Activated T-helper 2 cell treated with anti-CD3 and anti-CD28 coated beads, Interferon-gamma antibody, Interleukin-2, Interleukin-4, amounts not matched to agents 10 μg/mL and 5 μg/mL and 100 μg/mL, durations not matched to agents 14 hours and 24 hours and 36 hours (primary cell): ENCODE results near the gene MREG. TPM values are rescaled to one million over a fixed set of nuclear protein-coding genes. Genes with fewer than 3 reads are reported as not detected.

Experiments
- DNase-seq: peaks from one replicate; pipeline ENCODE4 v3.0.0; 2021; ENCODE audit warnings: low spot score
- H3K27ac Mint-ChIP-seq: one replicate; pipeline ENCODE4 v1.8.0; 2021; ENCODE audit warnings: mixed read lengths
- H3K27me3 Mint-ChIP-seq: one replicate; pipeline ENCODE4 v1.8.0; 2021; ENCODE audit warnings: low read depth, mixed read lengths
- H3K36me3 Mint-ChIP-seq: one replicate; pipeline ENCODE4 v1.8.0; 2021; ENCODE audit warnings: low read depth, mixed read lengths
- H3K4me1 Mint-ChIP-seq: one replicate; pipeline ENCODE4 v1.8.0; 2021; ENCODE audit warnings: low read depth, mixed read lengths
- H3K4me3 Mint-ChIP-seq: one replicate; pipeline ENCODE4 v1.8.0; 2021; ENCODE audit warnings: low read depth, mild to moderate bottlenecking, moderate library complexity, mixed read lengths
- H3K9me3 Mint-ChIP-seq: one replicate; pipeline ENCODE4 v1.8.0; 2021; ENCODE audit warnings: mixed read lengths
- intact Hi-C: fragments of 100-400 bp; cut with micrococcal nuclease; formaldehyde crosslinking; loops from one replicate; pipeline ENCODE4 v1.15.1; 2023
- total RNA-seq: library from RNA; stranded (reverse); gene quantifications from 2 replicates; pipeline ENCODE4 v1.2.3, GENCODE V29; 2022

The MREG gene
- total RNA-seq, 1 donor from 2014 or later: 15.3 TPM

DNA sequence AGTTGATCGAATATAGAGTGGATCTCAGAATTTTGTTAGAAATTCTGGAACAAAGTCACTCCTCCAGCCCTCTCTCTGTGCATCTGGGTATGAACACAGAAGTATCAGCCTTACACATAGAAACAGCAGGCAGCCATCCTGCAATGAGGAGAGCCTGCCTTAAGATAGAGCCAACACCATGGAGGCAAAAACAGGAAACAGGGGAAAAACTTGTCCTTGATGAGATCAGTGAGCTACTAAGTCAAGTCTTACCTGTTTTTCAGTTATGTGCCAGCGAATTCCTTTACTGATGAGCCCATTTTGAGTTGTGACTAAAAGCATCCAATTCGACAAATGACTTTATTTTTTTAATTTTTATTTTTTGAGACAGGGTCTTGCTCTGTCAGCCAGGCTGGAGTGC lies 26.6 kb upstream of the MREG start:
- Mint-ChIP-seq H3K4me1 (no peaks in the 10 kb centered on the region), H3K27me3 (no peaks in the 10 kb centered on the region), H3K4me3 (no peak overlapping the region), H3K36me3 (peaks cover 21% of the 10 kb centered on the region), H3K27ac (no peak overlapping the region), H3K9me3 (no peaks in the 10 kb centered on the region)
- intact Hi-C loops: loop anchor here (10.0 kb wide), 1 partner anchor 45 kb away; the partner anchor contains the start of genes PECR and TMEM169
- no peak for DNase-seq

DNA sequence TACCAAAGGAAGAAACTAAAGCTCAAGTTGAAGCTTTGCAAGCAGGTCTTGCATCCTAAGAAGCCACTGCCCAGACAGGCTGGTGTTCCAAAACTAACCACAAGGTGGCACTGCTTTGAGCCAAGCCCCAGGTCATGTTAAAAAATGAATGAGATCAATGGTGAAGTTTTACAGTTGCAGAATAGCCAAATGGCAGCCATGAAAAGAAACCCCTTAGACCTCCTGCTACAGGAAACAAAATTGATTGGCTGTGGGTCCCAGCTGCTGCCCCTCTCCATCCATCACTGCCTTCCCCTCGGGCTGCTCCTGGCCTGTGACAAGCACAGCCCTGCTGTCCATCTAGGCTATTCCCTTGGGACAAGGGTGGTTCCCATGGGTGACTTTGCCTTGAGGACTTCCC lies 20.7 kb upstream of the MREG start:
- peak; percentile 69 for DNase-seq
- no peaks in the 10 kb centered on the region for H3K9me3 Mint-ChIP-seq
- H3K4me1 Mint-ChIP-seq: peaks cover 36% of the 10 kb centered on the region
- intact Hi-C loops: loop anchor here (1.0 to 10.0 kb wide), 6 partner anchors 25 to 633 kb away; partner anchors contain the start of genes PECR, SMARCAL1 and TMEM169
- no peaks in the 10 kb centered on the region for H3K27me3 Mint-ChIP-seq
- H3K36me3 Mint-ChIP-seq: peaks cover 18% of the 10 kb centered on the region
- no peak overlapping the region for H3K27ac Mint-ChIP-seq
- H3K4me3 Mint-ChIP-seq: no peak overlapping the region

DNA sequence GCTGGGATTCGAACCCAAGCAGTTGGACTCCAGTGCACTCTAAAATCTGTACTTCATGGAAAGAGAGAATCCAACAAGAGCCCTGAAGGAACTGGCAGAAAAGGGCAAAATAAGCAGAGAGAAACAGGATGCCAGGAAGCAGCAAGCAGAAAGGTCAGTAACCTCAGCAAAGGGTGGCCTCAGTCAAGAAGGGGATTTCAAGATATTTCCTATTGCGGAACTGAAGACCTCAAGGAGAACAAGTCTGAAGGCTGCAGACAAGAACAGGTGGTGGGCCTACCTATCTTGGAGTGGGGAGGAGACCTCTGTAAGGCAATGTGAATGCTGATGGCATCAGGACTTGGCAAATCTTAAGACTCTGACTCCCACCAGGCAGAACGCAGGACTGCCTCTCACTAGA lies 20.1 kb upstream of the MREG start:
- Mint-ChIP-seq H3K27ac (no peak overlapping the region), H3K4me1 (peaks cover 36% of the 10 kb centered on the region), H3K27me3 (no peaks in the 10 kb centered on the region), H3K36me3 (peaks cover 18% of the 10 kb centered on the region), H3K4me3 (no peak overlapping the region), H3K9me3 (no peaks in the 10 kb centered on the region)
- intact Hi-C loops: loop anchor here (5.0 to 10.0 kb wide), 4 partner anchors 51 to 634 kb away; partner anchors contain the start of genes PECR, SMARCAL1 and TMEM169
- DNase-seq: no peak

DNA sequence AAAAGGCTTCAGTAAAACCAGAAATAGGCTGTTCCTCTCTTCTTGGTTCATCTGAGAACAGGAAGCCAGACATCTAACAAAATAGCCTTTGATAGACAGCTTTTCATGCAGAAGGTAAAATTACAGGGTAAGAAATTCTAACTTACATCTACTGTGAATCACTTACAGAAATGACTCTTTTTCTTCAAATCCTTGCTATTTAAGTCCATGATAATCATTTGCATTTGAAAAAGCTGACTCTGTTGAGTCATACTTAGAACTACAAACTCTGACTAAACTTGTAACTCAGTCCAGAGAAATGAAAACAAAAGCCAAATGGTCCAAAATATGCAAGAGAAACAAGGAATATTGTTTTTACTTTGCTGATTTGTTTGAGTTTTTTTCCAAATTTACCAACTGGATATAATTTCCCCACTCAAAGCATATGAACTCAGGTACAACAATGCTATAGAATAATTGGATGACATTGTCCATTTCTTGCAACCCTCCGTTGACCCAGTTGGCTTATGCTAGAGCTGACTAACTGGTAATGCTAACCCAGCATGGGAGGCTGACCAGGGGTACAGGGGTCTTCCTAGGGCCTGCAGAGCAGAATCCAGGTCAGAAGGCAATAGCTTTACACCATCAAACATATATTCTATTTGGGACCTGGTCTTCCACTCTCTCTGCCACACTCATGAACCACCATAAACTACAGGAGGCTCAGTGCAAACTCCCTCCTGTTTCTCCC lies 18.8 kb upstream of the MREG start:
- Mint-ChIP-seq H3K4me1 (peaks cover 36% of the 10 kb centered on the region), H3K27me3 (no peaks in the 10 kb centered on the region), H3K27ac (peak overlapping the region; percentile 85), H3K4me3 (no peak overlapping the region), H3K36me3 (peaks cover 18% of the 10 kb centered on the region), H3K9me3 (no peaks in the 10 kb centered on the region)
- DNase-seq: no peak
- intact Hi-C loops: loop anchor here (1.0 to 10.0 kb wide), 5 partner anchors 16 to 635 kb away; partner anchors contain the start of genes PECR, SMARCAL1 and TMEM169

DNA sequence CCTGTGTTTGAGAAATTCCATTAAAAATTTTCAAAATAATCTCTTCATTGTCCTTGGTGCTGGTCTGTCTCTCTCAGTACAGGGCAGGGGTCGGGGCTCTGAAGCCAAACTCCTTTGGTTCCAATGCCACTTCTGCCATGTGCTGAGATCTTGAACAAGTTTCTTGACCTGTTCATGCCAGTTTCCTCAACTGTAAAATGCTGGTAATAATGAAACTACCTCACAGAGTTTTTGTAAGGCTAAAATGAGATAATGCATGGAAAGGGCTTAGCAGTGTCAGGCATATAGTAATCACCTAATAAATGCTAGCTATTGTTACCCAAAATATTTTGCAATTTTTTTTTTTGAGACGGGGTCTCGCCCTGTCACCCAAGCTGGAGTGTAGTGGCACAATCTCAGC lies 16.9 kb upstream of the MREG start:
- intact Hi-C loops: loop anchor here (5.0 to 10.0 kb wide), 4 partner anchors 55 to 637 kb away; partner anchors contain the start of genes PECR, SMARCAL1 and TMEM169
- Mint-ChIP-seq H3K4me3 (no peak overlapping the region), H3K27me3 (no peaks in the 10 kb centered on the region), H3K36me3 (peaks cover 18% of the 10 kb centered on the region), H3K27ac (peak overlapping the region; percentile 70), H3K9me3 (no peaks in the 10 kb centered on the region), H3K4me1 (peaks cover 36% of the 10 kb centered on the region)
- DNase-seq: no peak

DNA sequence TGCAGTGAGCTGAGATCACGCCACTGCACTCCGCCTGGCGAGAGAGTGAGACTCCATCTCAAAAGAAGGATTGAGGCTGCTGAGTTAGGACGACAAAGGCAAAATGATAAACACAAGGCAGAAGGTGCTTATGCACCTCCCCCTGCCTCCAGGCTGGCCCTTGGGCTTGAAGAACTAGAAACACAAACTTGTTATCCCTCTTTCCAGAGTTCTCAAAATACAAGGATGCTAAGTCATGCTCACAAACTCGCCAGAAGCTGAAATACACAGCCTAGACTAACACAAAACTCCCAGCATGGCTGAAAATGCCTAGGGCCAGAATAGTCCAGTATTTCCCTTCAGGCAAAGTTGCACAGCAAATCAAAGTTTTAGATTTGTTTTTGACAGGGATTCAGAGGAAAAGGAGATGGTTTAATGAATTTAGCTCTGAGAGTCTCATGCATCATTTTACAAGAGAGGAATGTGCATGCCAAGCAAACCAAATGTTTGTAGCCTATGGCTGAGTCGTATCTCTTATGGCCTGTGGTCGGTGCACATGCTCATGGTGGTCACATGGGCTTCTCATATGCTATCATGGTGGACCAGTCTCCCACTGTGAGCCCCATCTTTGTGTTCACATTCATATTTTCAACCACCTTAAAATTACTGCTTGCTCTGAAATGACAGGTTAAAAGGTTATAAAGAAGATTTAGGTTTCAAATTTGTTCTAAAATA lies 16.2 kb upstream of the MREG start:
- Mint-ChIP-seq H3K4me3 (no peak overlapping the region), H3K36me3 (peaks cover 18% of the 10 kb centered on the region), H3K27me3 (no peaks in the 10 kb centered on the region), H3K9me3 (no peaks in the 10 kb centered on the region), H3K27ac (peak overlapping the region; percentile 70), H3K4me1 (peaks cover 36% of the 10 kb centered on the region)
- intact Hi-C loops: loop anchor here (5.0 to 10.0 kb wide), 4 partner anchors 55 to 638 kb away; partner anchors contain the start of genes PECR, SMARCAL1 and TMEM169
- no peak for DNase-seq

DNA sequence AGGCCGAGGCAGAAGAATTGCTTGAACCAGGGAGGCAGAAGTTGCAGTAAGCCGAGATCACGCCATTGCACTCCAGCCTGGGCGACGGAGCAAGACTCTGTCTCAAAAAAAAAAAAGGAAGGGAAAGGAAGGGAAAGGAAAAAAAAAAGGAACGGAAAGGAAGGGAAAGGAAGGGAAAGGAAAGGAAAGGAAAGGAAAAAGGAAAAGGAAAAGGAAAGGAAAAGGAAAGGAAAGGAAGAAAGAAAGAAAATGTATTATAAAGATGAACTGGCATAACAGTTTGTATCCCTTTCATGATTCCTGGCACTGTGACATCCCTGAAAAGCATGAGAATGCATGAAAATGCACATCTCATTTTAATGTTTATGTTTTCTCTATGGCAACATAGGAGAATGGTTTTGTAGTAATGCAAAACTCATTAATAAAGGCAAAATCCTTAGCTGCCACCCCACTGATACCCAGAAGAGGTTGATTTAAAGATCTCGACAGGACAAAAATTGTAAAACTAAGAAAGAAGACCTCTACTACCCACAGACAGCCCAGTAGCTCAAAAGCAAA lies 11.5 kb upstream of the MREG start:
- DNase-seq: no peak
- Mint-ChIP-seq H3K27me3 (no peaks in the 10 kb centered on the region), H3K9me3 (no peaks in the 10 kb centered on the region), H3K36me3 (peaks cover 6% of the 10 kb centered on the region), H3K4me1 (peaks cover 7% of the 10 kb centered on the region), H3K27ac (peak overlapping the region; percentile 42), H3K4me3 (no peak overlapping the region)
- intact Hi-C loops: no loop called here

DNA sequence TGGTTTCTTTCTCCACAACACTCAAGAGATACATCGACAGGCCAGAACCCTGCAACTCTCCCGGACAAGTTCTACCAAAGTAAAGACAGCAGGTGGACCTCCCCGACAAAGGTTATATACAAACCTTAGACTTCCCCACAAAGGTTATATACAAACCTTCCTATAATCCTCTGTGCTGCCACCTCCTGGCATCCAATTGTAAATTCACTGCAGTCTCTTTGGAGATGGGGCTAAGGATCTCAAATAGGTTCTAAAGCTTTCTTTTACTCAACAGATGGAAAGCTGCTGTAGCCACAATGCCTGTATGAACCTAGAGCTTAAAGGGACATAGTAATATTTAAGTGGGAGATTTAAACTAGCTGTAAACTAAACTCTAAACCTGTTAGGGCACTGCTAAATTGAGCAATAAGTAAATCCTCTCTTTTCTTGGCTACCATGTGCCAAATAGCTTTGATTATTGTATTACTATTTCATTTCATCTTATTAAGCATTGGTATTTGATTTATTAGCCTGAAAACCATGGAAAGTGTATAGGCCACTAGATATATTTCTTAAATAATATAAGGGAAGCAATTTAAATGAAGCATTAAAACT lies 9.8 kb upstream of the MREG start:
- H3K9me3 Mint-ChIP-seq: no peaks in the 10 kb centered on the region
- peaks cover 6% of the 10 kb centered on the region for H3K4me1 Mint-ChIP-seq
- H3K36me3 Mint-ChIP-seq: no peaks in the 10 kb centered on the region
- no peak overlapping the region for H3K27ac Mint-ChIP-seq
- intact Hi-C loops: loop anchor here (1.0 kb wide), 1 partner anchor 73 kb away; no protein-coding TSS in a partner anchor
- no peak overlapping the region for H3K4me3 Mint-ChIP-seq
- no peak for DNase-seq
- no peaks in the 10 kb centered on the region for H3K27me3 Mint-ChIP-seq

DNA sequence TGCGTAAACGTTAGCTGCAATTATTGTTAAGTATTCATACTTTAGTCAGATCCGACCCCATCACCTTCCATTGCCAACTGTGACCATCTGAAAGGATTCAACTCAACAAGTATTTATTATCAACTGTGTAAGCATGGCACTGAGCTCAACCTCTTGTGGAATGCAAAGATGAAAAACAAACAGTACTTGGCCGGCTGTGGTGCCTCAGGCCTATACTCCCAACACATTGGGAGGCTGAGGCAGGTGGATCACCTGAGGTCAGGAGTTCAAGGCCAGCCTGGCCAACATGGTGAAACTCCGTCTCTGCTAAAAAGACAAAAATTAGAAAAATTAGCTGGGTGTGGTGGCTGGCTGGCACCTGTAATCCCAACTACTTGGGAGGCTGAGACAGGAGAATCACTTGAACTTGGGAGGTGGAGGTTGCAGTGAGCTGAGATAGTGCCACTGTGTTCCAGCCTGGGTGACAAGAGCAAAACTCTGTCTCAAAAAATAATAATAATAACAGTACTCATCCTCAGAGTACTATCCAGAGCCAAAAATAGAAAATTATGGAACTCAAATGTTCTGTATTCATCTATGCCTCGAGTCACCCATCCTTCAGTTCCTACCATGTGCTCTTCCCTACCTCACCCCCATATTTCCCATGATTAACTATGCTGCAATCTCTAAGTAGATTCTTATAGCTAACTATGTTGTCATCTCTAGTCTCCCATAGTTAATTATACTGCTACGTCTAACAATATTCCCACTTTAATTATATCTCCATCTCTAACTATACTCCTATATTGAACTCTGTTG lies 8.6 kb upstream of the MREG start:
- Mint-ChIP-seq H3K27me3 (no peaks in the 10 kb centered on the region), H3K36me3 (no peaks in the 10 kb centered on the region), H3K27ac (no peak overlapping the region), H3K9me3 (no peaks in the 10 kb centered on the region), H3K4me3 (no peak overlapping the region), H3K4me1 (peaks cover 13% of the 10 kb centered on the region)
- no peak for DNase-seq
- intact Hi-C loops: no loop called here

DNA sequence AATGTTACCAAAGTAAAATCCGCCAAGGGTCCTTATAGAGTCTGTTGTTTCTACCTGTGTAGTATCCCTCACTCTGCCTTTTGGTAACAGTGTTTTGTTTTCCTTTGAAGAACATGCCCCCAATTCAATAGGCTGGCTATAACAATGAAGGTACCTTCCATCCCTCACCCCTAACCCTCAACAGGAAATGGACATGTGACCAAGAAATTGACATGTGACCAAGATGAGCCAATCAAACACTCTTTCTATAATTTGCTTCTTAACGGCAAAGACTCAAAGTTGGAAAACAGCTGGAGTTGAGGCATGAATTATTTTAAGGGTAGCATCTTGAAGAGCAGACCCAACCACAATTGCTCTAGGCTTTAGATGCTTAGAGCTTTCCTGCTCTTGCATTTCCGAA lies 5.4 kb upstream of the MREG start:
- intact Hi-C loops: loop anchor here (10.0 kb wide), 1 partner anchor 274 kb away; no protein-coding TSS in a partner anchor
- no peaks in the 10 kb centered on the region for H3K9me3 Mint-ChIP-seq
- H3K27ac Mint-ChIP-seq: no peak overlapping the region
- H3K27me3 Mint-ChIP-seq: no peaks in the 10 kb centered on the region
- peaks cover 37% of the 10 kb centered on the region for H3K4me1 Mint-ChIP-seq
- DNase-seq: no peak
- H3K4me3 Mint-ChIP-seq: no peak overlapping the region
- no peaks in the 10 kb centered on the region for H3K36me3 Mint-ChIP-seq

DNA sequence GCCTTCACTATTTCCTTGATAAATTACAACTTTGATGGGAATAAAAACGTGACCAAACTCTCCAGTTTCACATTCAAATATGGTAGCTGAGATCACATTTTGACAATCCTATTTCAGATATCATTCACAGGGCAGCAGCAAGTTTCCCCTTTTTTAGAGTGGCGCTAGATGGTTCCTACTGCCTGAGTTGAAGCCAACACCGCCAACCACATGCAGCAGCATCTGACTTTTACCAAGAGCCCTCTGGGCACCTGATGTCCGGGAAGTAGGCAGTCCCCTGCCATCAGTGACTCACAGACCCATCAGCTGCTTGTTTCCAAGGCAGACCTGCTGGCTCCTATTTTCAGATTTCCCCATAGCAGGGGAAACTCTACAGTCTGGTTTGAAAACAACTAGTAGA lies 4.0 kb upstream of the MREG start:
- Mint-ChIP-seq H3K36me3 (no peaks in the 10 kb centered on the region), H3K27ac (peak overlapping the region; percentile 67), H3K9me3 (no peaks in the 10 kb centered on the region), H3K4me3 (no peak overlapping the region), H3K4me1 (peaks cover 39% of the 10 kb centered on the region), H3K27me3 (no peaks in the 10 kb centered on the region)
- DNase-seq: no peak
- intact Hi-C loops: loop anchor here (10.0 kb wide), 1 partner anchor 273 kb away; no protein-coding TSS in a partner anchor

DNA sequence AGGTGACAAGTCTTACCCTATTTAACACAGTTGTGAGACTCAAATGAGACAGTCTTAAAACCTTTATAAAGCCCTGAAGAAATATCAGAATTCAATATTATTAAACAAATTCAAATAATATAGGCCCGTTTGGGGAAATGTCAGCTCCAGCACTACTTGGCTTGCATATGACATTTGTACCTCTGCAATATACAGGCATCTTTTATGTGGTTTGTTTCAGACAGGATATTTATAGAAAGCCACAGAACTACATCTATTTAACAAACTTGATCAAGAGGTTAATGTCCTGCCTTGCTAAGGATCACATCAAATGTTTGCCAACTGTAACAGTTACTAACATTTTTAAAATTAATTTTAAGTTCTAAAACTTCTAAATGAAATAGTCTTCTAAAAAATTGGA lies 3.2 kb upstream of the MREG start:
- H3K4me1 Mint-ChIP-seq: peaks cover 44% of the 10 kb centered on the region
- H3K36me3 Mint-ChIP-seq: no peaks in the 10 kb centered on the region
- DNase-seq: no peak
- no peaks in the 10 kb centered on the region for H3K9me3 Mint-ChIP-seq
- H3K4me3 Mint-ChIP-seq: no peak overlapping the region
- intact Hi-C loops: loop anchor here (1.0 to 10.0 kb wide), 4 partner anchors 10 to 272 kb away; no protein-coding TSS in a partner anchor
- no peaks in the 10 kb centered on the region for H3K27me3 Mint-ChIP-seq
- peak overlapping the region; percentile 64 for H3K27ac Mint-ChIP-seq
